Heart right ventricle (tissue), 16 donors: ENCODE measurements around the gene CNOT1. TPM values are rescaled to one million over a fixed set of nuclear protein-coding genes. Genes with fewer than 3 reads are reported as not detected.

Experiments used
- ATAC-seq, 8 donors: fragments of 200-7000 bp; cut with Tn5 transposase; one replicate each; pipeline ENCODE4 v1.9.1; 2020; ENCODE audit warnings: mild to moderate bottlenecking in 8 of 8, moderate library complexity in 8 of 8, moderate number of reproducible peaks in 1 of 8
- DNase-seq, 2 donors: peaks; one replicate each; pipeline ENCODE4 v3.0.0-alpha.2; 2020
- H3K27ac ChIP-seq, 10 donors: fragments of 200-600 bp; sonication (generic) in 2 of 10; one replicate each; pipeline versions ENCODE4 v1.5.0 to v1.8.0; 2020 to 2022; ENCODE audit warnings: mild to moderate bottlenecking in 3 of 10
- H3K27me3 ChIP-seq, 7 donors: fragments of 200-600 bp; one replicate each; pipeline ENCODE4 v1.8.0; 2021 to 2022; ENCODE audit warnings: mild to moderate bottlenecking in 2 of 7
- H3K36me3 ChIP-seq, 9 donors: fragments of 200-600 bp; sonication (generic) in 1 of 9; one replicate each; pipeline versions ENCODE4 v1.5.0 to v1.8.0; 2020 to 2022; ENCODE audit warnings: mild to moderate bottlenecking in 2 of 9
- H3K4me1 ChIP-seq, 9 donors: fragments of 200-600 bp; sonication (generic) in 1 of 9; one replicate each; pipeline versions ENCODE4 v1.5.0 to v1.8.0; 2020 to 2022; ENCODE audit warnings: mild to moderate bottlenecking in 4 of 9
- H3K4me3 ChIP-seq, 10 donors: fragments of 200-600 bp; sonication (generic) in 2 of 10; one replicate each; pipeline versions ENCODE4 v1.5.0 to v1.8.0; 2020 to 2022; ENCODE audit warnings: mild to moderate bottlenecking in 7 of 10, moderate library complexity in 2 of 10
- H3K9me3 ChIP-seq, 11 donors: fragments of 200-600 bp in 10 of 11; sonication (generic) in 2 of 11; one replicate each; pipeline versions ENCODE4 v1.5.0 to v1.8.0; 2013 to 2022; ENCODE audit warnings: mild to moderate bottlenecking in 2 of 11, control low read depth in 1 of 11, moderate library complexity in 1 of 11
- CTCF ChIP-seq, 9 donors: fragments of 200-600 bp; sonication (generic) in 2 of 9; IDR thresholded peaks; one replicate each; pipeline versions ENCODE4 v1.5.0 to v1.8.0; 2021 to 2022; ENCODE audit warnings: antibody characterized with exemption in 9 of 9, mild to moderate bottlenecking in 5 of 9, moderate library complexity in 1 of 9
- WGBS, 2 donors: extraction: QIAGEN DNeasy Blood & Tissue Kit; methylation state at CpG; one replicate each; pipeline ENCODE4 v1.1.7; 2013; ENCODE audit warnings: inconsistent platforms in 1 of 2; 5-methylcytosine and 5-hydroxymethylcytosine counted together
- intact Hi-C, 10 donors: fragments of 100-400 bp; cut with DNase I; formaldehyde crosslinking; loops; one replicate each; pipeline versions ENCODE4 v1.11.1 to v1.14.2; 2022
- polyA plus RNA-seq, 2 donors: library from polyadenylated mRNA; stranded (reverse); fragments of 200-250 nt; gene quantifications; one replicate each; pipeline ENCODE4 v1.2.3, GENCODE V29; 2013
- total RNA-seq, 10 donors: library from RNA; stranded (reverse); fragmentation: NEBNext Ultra II Directional in 3 of 10; extraction: Animal tissue kit (Norgen Biotek cat#: 25700) in 3 of 10; gene quantifications; one replicate each; pipeline versions ENCODE4 v1.2.1 to v1.2.4, GENCODE V29; 2021 to 2023
- donor health status: Arrhythmogenic right ventricular cardiomyopathy.
- donor health status: ischemic (EF 13 %, LVEDD 7.1; RV severe dilation, severe dysfunction).
- donor health status: healthy with polysubstance abuse.
- donor health status: DM: no; HTN: yes; CAD: no.
- donor health status: DM: no; HTN: no; CAD: no.
- donor health status: ischemic (EF 25% LVEDD 6.9; RV normal size, moderate dysfunction).
- donor health status: ischemic (EF 25% LVEDD 5.7; RV mildly dilated, moderate dysfunction).
- donor health status: healthy.
- donor health status: DM: yes; HTN: yes; CAD: no.
- donor health status: Ischemic cardiomyopathy.
- donor health status: ischemic (EF 35%, LVEDD 5.7; RV mildly dilated, moderate dysfunction).
- donor health status: nonischemic (EF 11% LVEDD 7.7; RV severe dilation, severe dysfunction).
- donor health status: DM: yes; HTN: yes; CAD: no.
- donor health status: PGD.
- donor health status: ischemic (EF 29% LVEDD 5.4; RV normal size, mild dysfunction).
- donor health status: nonischemic (EF 23%, LVEDD 6.1; RV moderate dilation, normal function).

CNOT1 gene
- total and polyA plus RNA-seq, 12 donors: 27.2 to 102 (median 81.7) TPM

GRCh38 chr16:58608601-58609136 lies 21.0 kb downstream of the CNOT1 start:
- intact Hi-C loops: no loop called here
- no peaks in the 10 kb centered on the region for H3K27me3 ChIP-seq
- no peak overlapping the region for H3K4me3 ChIP-seq
- peaks cover 0 to 67% (median 4%) of the 10 kb centered on the region in 9 donors for H3K36me3 ChIP-seq
- peaks cover 0 to 20% (median 13%) of the 10 kb centered on the region in 9 donors for H3K4me1 ChIP-seq
- no peak overlapping the region for H3K27ac ChIP-seq
- no peak for TF ChIP-seq CTCF (IDR thresholded peaks at IDR 0.05)
- ATAC-seq (no peak), DNase-seq (no peak)
- 88 to 90% methylated on average over 8 of the region's 8 CpGs for WGBS, 2 donors
- H3K9me3 ChIP-seq: no peaks in the 10 kb centered on the region

- H3K27ac ChIP-seq: no peak overlapping the region
- ATAC-seq (no peak), DNase-seq (no peak)
- intact Hi-C loops: no loop called here
- no peak for TF ChIP-seq CTCF (IDR thresholded peaks at IDR 0.05)
- no peaks in the 10 kb centered on the region for H3K27me3 ChIP-seq
- H3K9me3 ChIP-seq: no peaks in the 10 kb centered on the region
- no peak overlapping the region for H3K4me3 ChIP-seq
- H3K4me1 ChIP-seq: peaks cover 0 to 19% (median 5%) of the 10 kb centered on the region in 9 donors
- 94 to 95% methylated on average over 7 of the region's 7 CpGs for WGBS, 2 donors
- peaks cover 0 to 56% (median 0%) of the 10 kb centered on the region in 9 donors for H3K36me3 ChIP-seq
Measured at GRCh38 chr16:58605562-58605961, 24.1 kb downstream of the CNOT1 start.

GRCh38 chr16:58591083-58591482 lies 38.5 kb downstream of the CNOT1 start:
- TF ChIP-seq CTCF (IDR thresholded peaks at IDR 0.05): no peak
- no peaks in the 10 kb centered on the region for H3K4me1 ChIP-seq
- WGBS, 2 donors: 75 to 85% methylated on average over 4 of the region's 4 CpGs
- H3K27ac ChIP-seq: no peak overlapping the region
- intact Hi-C loops: no loop called here
- no peak for ATAC-seq
- no peaks in the 10 kb centered on the region for H3K27me3 ChIP-seq
- H3K9me3 ChIP-seq: no peaks in the 10 kb centered on the region
- H3K36me3 ChIP-seq: peaks cover 0 to 97% (median 34%) of the 10 kb centered on the region in 9 donors
- H3K4me3 ChIP-seq: no peak overlapping the region
- no peak for DNase-seq

- WGBS, 2 donors: 79 to 84% methylated on average over 10 of the region's 10 CpGs
- intact Hi-C loops: loop anchor here in 1 of 10 donors (10.0 kb wide), 1 partner anchor 55 kb away; no protein-coding TSS in a partner anchor
- Histone ChIP-seq H3K27me3 (no peaks in the 10 kb centered on the region), H3K4me1 (peaks cover 0 to 6% (median 0%) of the 10 kb centered on the region in 9 donors), H3K4me3 (no peak overlapping the region), H3K9me3 (no peaks in the 10 kb centered on the region), H3K36me3 (peaks cover 0 to 97% (median 39%) of the 10 kb centered on the region in 9 donors), H3K27ac (no peak overlapping the region)
- no peak for DNase-seq
- TF ChIP-seq CTCF (IDR thresholded peaks at IDR 0.05): no peak
- no peak for ATAC-seq
Measured at GRCh38 chr16:58589326-58589905, 40.2 kb downstream of the CNOT1 start.
